Thymus (tissue), 11 donors: ENCODE results near the gene PFDN5. TPM values are rescaled to one million over a fixed set of nuclear protein-coding genes. Genes with fewer than 3 reads are reported as not detected.

Experiments
- DNase-seq, 9 donors: peaks; one replicate each; pipeline ENCODE4 v3.0.0-alpha.2; 2013; ENCODE audit warnings: low spot score in 9 of 9, low read depth in 6 of 9, missing footprints in 1 of 9
- H3K27ac ChIP-seq, 2 donors: one replicate each; pipeline ENCODE4 v1.5.1; 2013; ENCODE audit warnings: control low read depth in 1 of 2, low read depth in 1 of 2, low read length in 1 of 2, mild to moderate bottlenecking in 1 of 2, moderate library complexity in 1 of 2
- H3K27me3 ChIP-seq, 2 donors: one replicate each; pipeline ENCODE4 v1.5.1; 2013; ENCODE audit warnings: low read length in 1 of 2; ENCODE audit not compliant: control insufficient read depth in 2 of 2, insufficient read depth in 1 of 2
- H3K36me3 ChIP-seq, 2 donors: one replicate each; pipeline ENCODE4 v1.5.1; 2013; ENCODE audit warnings: low read length in 1 of 2, mild to moderate bottlenecking in 1 of 2, moderate library complexity in 1 of 2; ENCODE audit not compliant: control insufficient read depth in 2 of 2, insufficient read depth in 2 of 2
- H3K4me1 ChIP-seq, 2 donors: one replicate each; pipeline ENCODE4 v1.5.1; 2013; ENCODE audit warnings: low read length in 2 of 2; ENCODE audit not compliant: control insufficient read depth in 2 of 2, insufficient read depth in 2 of 2
- H3K4me3 ChIP-seq, 2 donors: one replicate each; pipeline ENCODE4 v1.5.1; 2013; ENCODE audit warnings: low read length in 2 of 2, control low read depth in 1 of 2, mild to moderate bottlenecking in 1 of 2
- H3K9me3 ChIP-seq, 2 donors: one replicate each; pipeline ENCODE4 v1.5.1; 2013; ENCODE audit warnings: low read length in 1 of 2, mild to moderate bottlenecking in 1 of 2; ENCODE audit not compliant: control insufficient read depth in 2 of 2, insufficient read depth in 1 of 2
- WGBS: extraction: QIAGEN DNeasy Blood & Tissue Kit; methylation state at CpG from one replicate; pipeline ENCODE4 v1.1.7; 2013; 5-methylcytosine and 5-hydroxymethylcytosine counted together
- polyA plus RNA-seq: library from polyadenylated mRNA; stranded (reverse); fragments of 200-250 nt; gene quantifications from one replicate; pipeline ENCODE4 v1.2.3, GENCODE V29; 2013
- total RNA-seq: library from RNA; stranded (reverse); fragments of 120-200 nt; gene quantifications from one replicate; pipeline ENCODE4 v1.2.4, GENCODE V29; 2013
- donor health status: healthy.

The PFDN5 gene
- total and polyA plus RNA-seq, 2 donors: 816 to 1,604 TPM

DNA sequence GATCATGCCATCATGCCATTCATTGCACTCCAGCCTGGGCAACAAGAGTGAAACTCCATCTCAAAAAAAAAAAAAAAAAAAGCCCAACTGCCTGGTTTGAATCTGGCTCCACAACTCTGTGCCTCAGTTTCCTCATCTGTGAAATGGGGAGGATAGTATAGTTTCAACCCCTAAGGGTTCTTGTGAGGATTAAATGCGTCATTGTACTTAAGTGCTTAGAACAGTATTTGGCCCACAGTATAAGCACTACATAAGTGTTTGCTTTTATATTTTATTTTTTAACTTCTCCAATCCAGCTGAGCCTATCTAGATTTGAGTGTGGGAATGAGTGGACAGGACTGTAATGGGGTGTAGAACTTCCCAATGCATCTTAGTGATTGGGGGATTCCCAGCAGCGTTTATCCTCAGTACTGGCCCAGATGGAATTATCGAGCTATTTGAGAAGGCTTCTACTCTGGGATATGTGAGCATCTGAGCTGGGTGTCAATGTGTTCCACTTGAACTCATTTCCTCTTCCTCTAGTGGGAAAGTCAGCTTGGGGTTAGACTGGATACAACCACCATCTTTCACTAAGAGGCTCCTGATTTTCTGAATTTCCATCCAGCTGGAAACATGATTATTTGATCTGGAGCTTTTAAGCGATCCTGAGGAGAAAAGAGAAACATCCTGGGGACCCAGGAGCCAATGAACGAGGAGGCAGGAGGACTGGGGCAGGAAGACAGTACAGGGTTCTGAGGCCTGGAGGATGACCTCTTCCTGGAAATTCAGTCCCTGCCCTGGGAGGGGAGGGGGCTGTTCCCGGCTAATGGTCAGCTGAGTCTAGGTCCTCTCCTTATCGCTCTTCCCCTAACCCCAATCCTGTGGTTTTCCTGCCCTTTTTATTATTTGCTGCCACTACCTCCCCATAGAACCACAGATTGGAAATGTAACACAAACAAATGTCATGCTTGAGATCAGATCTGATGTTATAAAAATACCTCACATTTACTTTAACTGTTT is 36.5 kb upstream of the PFDN5 start:
- 80% methylated on average over 7 of the region's 7 CpGs for WGBS
- H3K27ac ChIP-seq: no peak overlapping the region
- no peak for DNase-seq
- peaks cover 4 to 8% of the 10 kb centered on the region in 2 donors for H3K36me3 ChIP-seq
- H3K9me3 ChIP-seq: no peaks in the 10 kb centered on the region
- no peaks in the 10 kb centered on the region for H3K27me3 ChIP-seq
- no peak overlapping the region for H3K4me3 ChIP-seq
- H3K4me1 ChIP-seq: peaks cover 2 to 14% of the 10 kb centered on the region in 2 donors

DNA sequence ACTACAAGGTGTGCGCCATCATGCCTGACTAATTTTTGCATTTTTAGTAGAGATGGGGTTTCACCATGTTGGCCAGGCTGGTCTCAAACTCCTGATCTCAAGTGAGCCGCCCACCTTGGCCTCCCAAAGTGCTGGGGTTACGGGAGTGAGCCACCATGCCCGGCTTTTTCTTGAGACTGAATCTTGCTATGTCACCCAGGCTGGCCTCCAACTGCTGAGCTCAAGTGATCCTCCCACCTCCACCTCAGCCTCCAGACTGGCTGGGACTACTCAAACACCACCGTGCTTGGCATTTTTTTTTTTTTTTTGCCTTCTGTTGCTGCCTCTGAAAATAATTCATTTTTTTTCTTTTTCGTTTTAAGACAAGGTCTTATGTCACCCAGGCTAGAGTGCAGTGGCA is 35.5 kb upstream of the PFDN5 start:
- H3K4me3 ChIP-seq: no peak overlapping the region
- no peak overlapping the region for H3K27ac ChIP-seq
- peaks cover 2 to 12% of the 10 kb centered on the region in 2 donors for H3K4me1 ChIP-seq
- H3K9me3 ChIP-seq: no peaks in the 10 kb centered on the region
- 97% methylated on average over 6 of the region's 6 CpGs for WGBS
- DNase-seq: no peak
- peaks cover 0 to under 1% of the 10 kb centered on the region in 2 donors for H3K36me3 ChIP-seq
- no peaks in the 10 kb centered on the region for H3K27me3 ChIP-seq

DNA sequence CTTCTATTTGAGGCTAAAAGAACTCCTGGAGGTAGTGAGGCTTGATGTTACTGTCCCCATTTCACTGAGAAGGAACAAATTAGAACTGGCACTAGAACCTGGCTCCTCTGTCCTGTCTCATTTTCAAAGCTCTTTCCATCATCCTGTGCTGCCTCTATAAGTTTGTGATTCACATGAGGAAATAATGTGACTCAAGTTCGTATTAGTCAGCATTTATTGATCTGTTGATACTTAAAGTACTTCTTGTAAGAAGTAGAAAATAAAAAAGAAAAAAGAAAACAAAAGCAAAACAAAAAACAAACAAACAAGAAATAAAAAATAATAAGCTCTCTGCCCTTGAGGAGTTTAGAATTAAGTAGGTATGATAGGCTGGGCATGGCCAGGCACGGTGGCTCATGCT is 29.6 kb upstream of the PFDN5 start:
- 97% methylated on average over 2 of the region's 2 CpGs for WGBS
- H3K4me3 ChIP-seq: no peak overlapping the region
- H3K27ac ChIP-seq: no peak overlapping the region
- peaks cover 6 to 13% of the 10 kb centered on the region in 2 donors for H3K36me3 ChIP-seq
- peaks cover 19 to 34% of the 10 kb centered on the region in 2 donors for H3K4me1 ChIP-seq
- H3K9me3 ChIP-seq: no peaks in the 10 kb centered on the region
- H3K27me3 ChIP-seq: no peaks in the 10 kb centered on the region
- no peak for DNase-seq

DNA sequence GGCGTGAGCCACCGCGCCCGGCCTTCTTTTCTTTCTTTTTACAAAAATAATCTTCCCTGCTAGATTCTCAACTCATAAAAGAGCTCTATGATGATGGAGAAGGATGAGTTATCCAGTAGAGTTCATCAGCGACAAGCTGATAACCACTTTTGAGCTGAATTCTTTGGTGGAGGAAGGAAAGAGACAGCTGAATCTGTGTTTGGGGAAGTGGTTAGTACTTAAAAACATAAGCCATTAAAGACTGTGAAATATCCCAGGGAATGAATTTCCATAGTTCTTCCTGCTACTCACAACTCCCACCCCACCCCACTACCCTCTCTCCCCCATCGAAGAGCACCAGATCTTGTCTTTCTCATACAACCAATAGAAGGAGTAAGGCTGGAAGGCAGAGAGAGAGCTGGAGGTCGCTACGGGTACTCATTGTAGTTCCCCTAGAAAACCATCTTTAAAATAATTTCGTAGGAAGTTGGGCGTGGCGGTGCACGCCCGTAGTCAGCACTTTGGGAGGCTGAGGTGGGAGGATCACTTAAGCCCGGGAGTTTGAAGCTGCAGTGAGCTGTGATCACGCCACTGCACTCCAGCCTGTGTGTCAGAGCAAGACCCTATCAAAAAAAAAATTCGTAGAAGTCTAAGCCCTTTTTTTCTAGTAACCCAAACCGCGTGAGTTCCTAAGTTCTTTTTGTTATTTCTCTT is 27.9 kb upstream of the PFDN5 start:
- Histone ChIP-seq H3K27me3 (no peaks in the 10 kb centered on the region), H3K27ac (peak overlapping the region; percentile 6 to 79), H3K9me3 (no peaks in the 10 kb centered on the region), H3K4me3 (peak overlapping the region; percentile 76 to 79), H3K36me3 (peaks cover 6 to 24% of the 10 kb centered on the region in 2 donors), H3K4me1 (peaks cover 19 to 34% of the 10 kb centered on the region in 2 donors)
- 25% methylated on average over 18 of the region's 18 CpGs for WGBS
- DNase-seq: peak in 1 of 9 donors; percentile 13

DNA sequence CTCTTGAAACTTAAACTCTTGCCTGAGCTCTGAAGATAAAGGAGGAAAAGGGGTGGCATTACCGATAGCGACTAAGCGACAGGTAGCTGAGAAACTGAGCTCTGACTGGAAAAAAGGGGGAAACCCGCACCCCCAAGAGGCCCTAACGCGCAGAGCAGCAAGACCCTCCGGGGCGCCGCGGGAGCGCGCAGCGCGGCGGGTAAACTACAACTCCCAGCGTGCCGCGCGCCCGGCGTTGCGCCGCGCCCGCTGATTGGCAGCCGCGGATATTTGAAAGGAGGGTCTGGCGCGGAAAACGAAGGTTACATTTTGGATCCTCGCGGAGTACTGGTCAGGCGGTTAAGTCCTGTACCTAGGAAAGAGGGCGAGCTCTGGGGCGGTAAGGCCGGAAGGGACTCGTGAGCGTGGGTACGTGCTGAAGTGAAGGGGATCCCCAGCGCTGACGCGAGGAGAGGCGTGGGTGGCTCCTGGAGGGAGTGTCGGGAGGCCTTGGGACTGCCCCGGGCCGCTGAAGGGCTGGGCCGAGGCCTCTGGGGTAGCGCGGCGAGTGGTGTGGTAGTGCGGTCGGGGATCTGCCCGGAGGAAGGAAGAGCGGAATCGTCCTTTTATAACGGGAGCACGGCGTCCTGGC is 27.2 kb upstream of the PFDN5 start, which contains the start of gene ESPL1:
TSS of gene ESPL1 (plus strand) at position 301 of the 631 bp plus-strand sequence. CDS start 468 bp downstream, outside the sequence.
- DNase-seq: peak; percentile 72 to 94 (median 82)
- Histone ChIP-seq H3K27ac (peak within 1 kb of the TSS; percentile 6 to 79), H3K4me3 (peak within 1 kb of the TSS; percentile 76 to 79), H3K4me1 (peaks cover 19 to 34% of the 10 kb centered on the region in 2 donors), H3K9me3 (no peaks in the 10 kb centered on the region), H3K36me3 (peaks cover 10 to 27% of the 10 kb centered on the region in 2 donors), H3K27me3 (no peaks in the 10 kb centered on the region)
- WGBS: under 1% methylated on average over 58 of the region's 58 CpGs

DNA sequence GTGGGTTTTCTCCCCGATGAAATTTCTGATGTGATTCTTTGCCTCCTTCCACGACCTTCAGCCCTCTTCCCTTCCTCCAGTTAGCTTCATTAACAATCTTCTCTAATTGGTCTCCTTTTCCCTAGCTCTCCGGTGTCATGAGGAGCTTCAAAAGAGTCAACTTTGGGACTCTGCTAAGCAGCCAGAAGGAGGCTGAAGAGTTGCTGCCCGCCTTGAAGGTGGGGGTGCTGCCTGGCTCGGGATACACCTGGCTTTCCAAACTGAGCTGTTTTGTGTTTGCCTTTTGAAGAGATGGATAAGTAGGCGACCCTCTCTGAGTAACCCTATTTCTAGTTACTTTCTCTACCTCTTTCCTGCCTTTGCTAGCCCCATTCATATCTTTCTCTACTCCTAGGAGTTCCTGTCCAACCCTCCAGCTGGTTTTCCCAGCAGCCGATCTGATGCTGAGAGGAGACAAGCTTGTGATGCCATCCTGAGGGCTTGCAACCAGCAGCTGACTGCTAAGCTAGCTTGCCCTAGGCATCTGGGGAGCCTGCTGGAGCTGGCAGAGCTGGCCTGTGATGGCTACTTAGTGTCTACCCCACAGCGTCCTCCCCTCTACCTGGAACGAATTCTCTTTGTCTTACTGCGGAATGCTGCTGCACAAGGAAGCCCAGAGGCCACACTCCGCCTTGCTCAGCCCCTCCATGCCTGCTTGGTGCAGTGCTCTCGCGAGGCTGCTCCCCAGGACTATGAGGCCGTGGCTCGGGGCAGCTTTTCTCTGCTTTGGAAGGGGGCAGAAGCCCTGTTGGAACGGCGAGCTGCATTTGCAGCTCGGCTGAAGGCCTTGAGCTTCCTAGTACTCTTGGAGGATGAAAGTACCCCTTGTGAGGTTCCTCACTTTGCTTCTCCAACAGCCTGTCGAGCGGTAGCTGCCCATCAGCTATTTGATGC is 26.4 kb upstream of the PFDN5 start:
- Histone ChIP-seq H3K27ac (peak overlapping the region in 1 of 2 donors; percentile 48), H3K9me3 (no peaks in the 10 kb centered on the region), H3K4me3 (peak overlapping the region; percentile 76 to 79), H3K36me3 (peaks cover 10 to 29% of the 10 kb centered on the region in 2 donors), H3K27me3 (no peaks in the 10 kb centered on the region), H3K4me1 (peaks cover 19 to 34% of the 10 kb centered on the region in 2 donors)
- DNase-seq: peak in 1 of 9 donors; percentile 18
- WGBS: 70% methylated on average over 20 of the region's 20 CpGs

DNA sequence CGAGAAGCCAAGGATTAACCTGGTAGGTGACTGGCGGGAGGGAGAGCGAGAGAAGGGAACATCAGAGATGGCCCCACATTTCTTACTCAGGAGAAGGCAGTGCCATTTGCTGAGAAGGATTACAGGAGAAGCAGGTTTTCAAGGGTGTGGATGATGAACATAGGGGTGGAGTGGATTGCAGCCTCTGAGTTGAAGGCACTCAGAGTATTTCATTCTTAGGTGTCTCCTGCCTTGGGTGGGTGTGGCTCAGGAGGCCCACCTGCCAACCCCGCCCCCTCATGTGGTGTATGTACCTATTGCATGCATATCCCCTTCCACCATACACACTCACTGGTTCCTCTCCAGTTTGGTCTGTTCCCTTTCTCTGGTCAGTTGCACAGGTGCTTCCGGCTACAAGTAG is 20.9 kb upstream of the PFDN5 start:
- Histone ChIP-seq H3K27me3 (no peaks in the 10 kb centered on the region), H3K9me3 (no peaks in the 10 kb centered on the region), H3K36me3 (peaks cover 48 to 76% of the 10 kb centered on the region in 2 donors), H3K4me3 (no peak overlapping the region), H3K27ac (no peak overlapping the region), H3K4me1 (peaks cover 9 to 13% of the 10 kb centered on the region in 2 donors)
- 96% methylated on average over 5 of the region's 5 CpGs for WGBS
- no peak for DNase-seq

DNA sequence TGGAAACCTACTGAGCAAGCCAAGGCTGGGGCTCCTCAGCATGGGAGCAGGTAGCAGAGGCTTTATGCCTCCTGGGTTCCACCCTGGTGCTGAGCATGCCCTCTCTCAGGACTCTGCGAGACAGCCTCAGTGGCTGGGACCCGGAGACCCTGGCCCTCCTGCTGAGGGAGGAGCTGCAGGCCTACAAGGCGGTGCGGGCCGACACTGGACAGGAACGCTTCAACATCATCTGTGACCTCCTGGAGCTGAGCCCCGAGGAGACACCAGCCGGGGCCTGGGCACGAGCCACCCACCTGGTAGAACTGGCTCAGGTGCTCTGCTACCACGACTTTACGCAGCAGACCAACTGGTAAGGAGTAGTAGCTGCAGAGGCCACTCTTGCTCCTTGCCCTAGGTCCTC is 18.8 kb upstream of the PFDN5 start:
- DNase-seq: no peak
- peaks cover 58 to 73% of the 10 kb centered on the region in 2 donors for H3K36me3 ChIP-seq
- no peak overlapping the region for H3K27ac ChIP-seq
- H3K9me3 ChIP-seq: no peaks in the 10 kb centered on the region
- no peak overlapping the region for H3K4me3 ChIP-seq
- H3K4me1 ChIP-seq: no peaks in the 10 kb centered on the region
- H3K27me3 ChIP-seq: no peaks in the 10 kb centered on the region
- WGBS: 97% methylated on average over 11 of the region's 11 CpGs
